Left lung (tissue), 14 donors: ENCODE data around the gene C3orf62. TPM values are rescaled to one million over a fixed set of nuclear protein-coding genes. Genes with fewer than 3 reads are reported as not detected.

Experiments used
- ATAC-seq: fragments of 200-7000 bp; cut with Tn5 transposase; one replicate; pipeline ENCODE4 v1.9.1; 2020; ENCODE audit warnings: moderate library complexity
- DNase-seq, 4 donors: peaks; one replicate each; pipeline ENCODE4 v3.0.0-alpha.2; 2013 to 2020
- H3K27ac ChIP-seq, 2 donors: fragments of 200-600 bp; sonication (generic) in 1 of 2; one replicate each; pipeline versions ENCODE4 v1.5.0 to v1.8.0; 2020 to 2021
- H3K27me3 ChIP-seq, 2 donors: fragments of 200-600 bp; sonication (generic) in 1 of 2; one replicate each; pipeline versions ENCODE4 v1.5.0 to v1.8.0; 2020 to 2021
- H3K36me3 ChIP-seq, 2 donors: fragments of 200-600 bp; sonication (generic) in 1 of 2; one replicate each; pipeline versions ENCODE4 v1.5.0 to v1.8.0; 2020 to 2021
- H3K4me1 ChIP-seq, 2 donors: fragments of 200-600 bp; one replicate each; pipeline ENCODE4 v1.8.0; 2021
- H3K4me3 ChIP-seq, 2 donors: fragments of 200-600 bp; sonication (generic) in 1 of 2; one replicate each; pipeline versions ENCODE4 v1.5.0 to v1.8.0; 2020 to 2021; ENCODE audit warnings: mild to moderate bottlenecking in 1 of 2
- H3K9me3 ChIP-seq, 2 donors: fragments of 200-600 bp; sonication (generic) in 1 of 2; one replicate each; pipeline versions ENCODE4 v1.5.0 to v1.8.0; 2020 to 2021
- CTCF ChIP-seq, 2 donors: fragments of 200-600 bp; sonication (generic) in 1 of 2; IDR thresholded peaks; one replicate each; pipeline versions ENCODE4 v1.5.0 to v1.8.0; 2021; ENCODE audit warnings: antibody characterized with exemption in 2 of 2
- intact Hi-C, 2 donors: fragments of 100-400 bp; cut with DNase I; formaldehyde crosslinking; loops; one replicate each; pipeline versions ENCODE4 v1.11.2 to v1.14.2; 2022
- long read RNA-seq, 12 donors: library from polyadenylated mRNA in 2 of 12; unstranded in 2 of 12; transcript quantifications; one replicate each; pipeline ENCODE4 v2.0.0 and lab custom pipeline, GENCODE V29; 2019 to 2026
- polyA plus RNA-seq, 6 donors: library from polyadenylated mRNA; unstranded; fragments of 120-200 nt; gene quantifications; one replicate each; pipeline ENCODE4 v1.2.1, GENCODE V29; 2013; ENCODE audit not compliant: insufficient read length in 6 of 6
- total RNA-seq, 2 donors: library from RNA; stranded (reverse); fragmentation: NEBNext Ultra II Directional; extraction: Animal tissue kit (Norgen Biotek cat#: 25700); gene quantifications; one replicate each; pipeline ENCODE4 v1.2.1, GENCODE V29; 2021
- donor health status: DM: no; HTN: yes; CAD: no.
- donor health status: DM: no; HTN: no; CAD: no.

C3orf62 gene
- total RNA-seq (1 to 10 TPM; 4.2 to 9.8 TPM), polyA plus RNA-seq (10 to 100 TPM; 10.2 to 13.7 (median 12.1) TPM)
- long read RNA-seq, donor 1, full-length matches to known transcripts, result 7 of 7 reads
- long read RNA-seq, donor 1, partial matches to known transcripts, result 0 of 7 reads
- long read RNA-seq, donor 1, other reads (novel, unspliced or antisense), result 0 of 7 reads
- long read RNA-seq, donor 2, full-length matches to known transcripts, result 2 of 2 reads
- long read RNA-seq, donor 2, partial matches to known transcripts, result 0 of 2 reads
- long read RNA-seq, donor 2, other reads (novel, unspliced or antisense), result 0 of 2 reads
- long read RNA-seq, donor 3, partial matches to known transcripts, result 0 of 1 reads
- long read RNA-seq, donor 3, other reads (novel, unspliced or antisense), result 0 of 1 reads
- long read RNA-seq, donor 4, full-length matches to known transcripts, result 2 of 2 reads
- long read RNA-seq, donor 4, partial matches to known transcripts, result 0 of 2 reads
- long read RNA-seq, donor 4, other reads (novel, unspliced or antisense), result 0 of 2 reads
- long read RNA-seq, donor 5, full-length matches to known transcripts, result 2 of 2 reads
- long read RNA-seq, donor 5, partial matches to known transcripts, result 0 of 2 reads
- long read RNA-seq, donor 5, other reads (novel, unspliced or antisense), result 0 of 2 reads
- long read RNA-seq, donor 6, full-length matches to known transcripts, result 4 of 4 reads
- long read RNA-seq, donor 6, partial matches to known transcripts, result 0 of 4 reads
- long read RNA-seq, donor 6, other reads (novel, unspliced or antisense), result 0 of 4 reads
- long read RNA-seq, donor 7, full-length matches to known transcripts, result 3 of 3 reads
- long read RNA-seq, donor 7, partial matches to known transcripts, result 0 of 3 reads
- long read RNA-seq, donor 7, other reads (novel, unspliced or antisense), result 0 of 3 reads
- long read RNA-seq, donor 8, full-length matches to known transcripts, result 3 of 3 reads
- long read RNA-seq, donor 8, partial matches to known transcripts, result 0 of 3 reads
- long read RNA-seq, donor 8, other reads (novel, unspliced or antisense), result 0 of 3 reads
- long read RNA-seq, donor 9, result 0 reads
- long read RNA-seq, donor 10, full-length matches to known transcripts, result 1 of 1 reads
- long read RNA-seq, donor 10, partial matches to known transcripts, result 0 of 1 reads
- long read RNA-seq, donor 10, other reads (novel, unspliced or antisense), result 0 of 1 reads
- long read RNA-seq, donor 11, full-length matches to known transcripts, result 4 of 4 reads
- long read RNA-seq, donor 11, partial matches to known transcripts, result 0 of 4 reads
- long read RNA-seq, donor 11, other reads (novel, unspliced or antisense), result 0 of 4 reads
- long read RNA-seq, donor 12, full-length matches to known transcripts, result 1 of 1 reads
- long read RNA-seq, donor 12, partial matches to known transcripts, result 0 of 1 reads
- long read RNA-seq, donor 12, other reads (novel, unspliced or antisense), result 0 of 1 reads

- Histone ChIP-seq H3K27ac (peak within 1 kb of the TSS; percentile 84 to 95), H3K4me3 (peak within 1 kb of the TSS; percentile 34 to 45), H3K27me3 (no peaks in the 10 kb centered on the region), H3K9me3 (no peaks in the 10 kb centered on the region), H3K36me3 (peaks cover 0 to 58% of the 10 kb centered on the region in 2 donors), H3K4me1 (peaks cover 13 to 44% of the 10 kb centered on the region in 2 donors)
- DNase-seq (peak; percentile 84 to 97 (median 91)), ATAC-seq (peak; percentile 97)
- intact Hi-C loops, result no loop called here
- TF ChIP-seq CTCF (IDR thresholded peaks at IDR 0.05), result no peak
These were observed at the start of gene C3orf62 for GRCh38 chr3:49276475-49277382. C3orf62 (minus strand) TSS chr3:49277232; CDS start chr3:49276872, 360 bp downstream.

GRCh38 chr3:49324768-49325167 is 47.7 kb upstream of the C3orf62 start:
- Histone ChIP-seq H3K36me3 (peaks cover 0 to 100% of the 10 kb centered on the region in 2 donors), H3K4me1 (no peaks in the 10 kb centered on the region), H3K27me3 (no peaks in the 10 kb centered on the region), H3K27ac (no peak overlapping the region), H3K4me3 (no peak overlapping the region), H3K9me3 (no peaks in the 10 kb centered on the region)
- TF ChIP-seq CTCF (IDR thresholded peaks at IDR 0.05), result no peak
- intact Hi-C loops, result no loop called here
- DNase-seq (no peak), ATAC-seq (no peak)

GRCh38 chr3:49316696-49317457 is 39.8 kb upstream of the C3orf62 start:
- TF ChIP-seq CTCF (IDR thresholded peaks at IDR 0.05), result no peak
- H3K4me3 ChIP-seq, result no peak overlapping the region
- H3K27me3 ChIP-seq, result no peaks in the 10 kb centered on the region
- peak; percentile 12 for ATAC-seq
- no peak overlapping the region for H3K27ac ChIP-seq
- DNase-seq, result no peak
- no peaks in the 10 kb centered on the region for H3K9me3 ChIP-seq
- no peaks in the 10 kb centered on the region for H3K4me1 ChIP-seq
- H3K36me3 ChIP-seq, result peaks cover 0 to 100% of the 10 kb centered on the region in 2 donors
- intact Hi-C loops, result no loop called here
